ENCODE results near the gene LPIN1. TPM values are rescaled to one million over a fixed set of nuclear protein-coding genes. Genes with fewer than 3 reads are reported as not detected.

Gene LPIN1
- total RNA-seq, 1 experiment from 2014 or later: 4.4 TPM

- H2AFZ ChIP-seq (ENCODE audit: low read length): no peak overlapping the region
- H3K9ac ChIP-seq (ENCODE audit: extremely low read depth, insufficient read length, low read length): no peak overlapping the region
- H3K18ac ChIP-seq (ENCODE audit: insufficient read length, low read depth, low read length): no peak overlapping the region
- H2BK120ac ChIP-seq (ENCODE audit: low read depth, low read length, poor library complexity, severe bottlenecking): no peak overlapping the region
- WGBS (ENCODE audit: extremely low coverage, insufficient read length, low lambda C conversion rate): no CpG with 5 or more reads among the region's 5 CpGs
- no peaks in the 10 kb centered on the region for H3K27me3 ChIP-seq (ENCODE audit: insufficient read depth, low read length)
- H2BK12ac ChIP-seq (ENCODE audit: insufficient read length, low read depth, low read length): no peak overlapping the region
- no peaks in the 10 kb centered on the region for H3K79me2 ChIP-seq (ENCODE audit: insufficient read depth, low read length)
- H4K20me1 ChIP-seq (ENCODE audit: control insufficient read depth, insufficient read depth, insufficient read length): no peaks in the 10 kb centered on the region
- no peaks in the 10 kb centered on the region for H3K23me2 ChIP-seq (ENCODE audit: insufficient read length, low read depth, low read length, poor library complexity, severe bottlenecking)
- peaks cover 5 to 12% of the 10 kb centered on the region in 2 experiments; a peak in 3 of 4 replicates for H3K4me1 Mint-ChIP-seq
- no peak for TF ChIP-seq CTCF (conservative IDR thresholded peaks at IDR 0.05)
- H3K79me1 ChIP-seq (ENCODE audit: insufficient read depth, low read depth, low read length, poor library complexity, severe bottlenecking): no peaks in the 10 kb centered on the region
- DNase-seq: no peak
- H3K14ac ChIP-seq (ENCODE audit: insufficient read depth, low read length): no peak overlapping the region
- no peak overlapping the region for H4K91ac ChIP-seq (ENCODE audit: insufficient read length, low read depth, low read length)
- peaks cover 28 to 39% (median 38%) of the 10 kb centered on the region in 3 experiments for H3K36me3 Mint-ChIP-seq (ENCODE audit: insufficient read depth in 1 of 3, low read depth in 3 of 3)
- no peak overlapping the region for H3T11ph ChIP-seq (ENCODE audit: low read length)
- H3K4ac ChIP-seq (ENCODE audit: low read depth, low read length): no peak overlapping the region
- H3K9me3 Mint-ChIP-seq: peaks cover 0 to 2% of the 10 kb centered on the region in 2 experiments; a peak in 1 of 5 replicates
- H2BK15ac ChIP-seq (ENCODE audit: low read depth, low read length): no peak overlapping the region
- no peak overlapping the region; a peak in 1 of 7 replicates for H3K27ac Mint-ChIP-seq
- no peak overlapping the region for H3K4me3 Mint-ChIP-seq
- H2BK5ac ChIP-seq (ENCODE audit: insufficient read length, low read length): no peak overlapping the region
- H2BK20ac ChIP-seq (ENCODE audit: low read depth, low read length, poor library complexity, severe bottlenecking): no peak overlapping the region
- H3K9me3 ChIP-seq (ENCODE audit: control insufficient read depth, low read depth, low read length): no peaks in the 10 kb centered on the region
- H3K23ac ChIP-seq (ENCODE audit: insufficient read length, low read depth, low read length): no peak overlapping the region
- no peak overlapping the region for H3K56ac ChIP-seq (ENCODE audit: insufficient read length, low read depth, low read length)
- H3K27ac ChIP-seq (ENCODE audit: insufficient read length, low read depth, low read length): no peak overlapping the region
- no peak overlapping the region for H4K5ac ChIP-seq (ENCODE audit: insufficient read length, low read depth, low read length)
- H2AK5ac ChIP-seq (ENCODE audit: insufficient read length, low read length): no peak overlapping the region
- H4K8ac ChIP-seq (replicated peaks; ENCODE audit: insufficient read length, low read depth, low read length): no peak overlapping the region
- no peak overlapping the region for H3K4me2 ChIP-seq (ENCODE audit: insufficient read depth, insufficient read length, low read length)
- no peaks in the 10 kb centered on the region; the same call in 1 of the 2 replicates for H3K27me3 Mint-ChIP-seq (ENCODE audit: low read depth)
- no peaks in the 10 kb centered on the region for H3K4me1 ChIP-seq (ENCODE audit: insufficient read depth, low read length)
Measured at GRCh38 chr2:11766016-11766415, 19.6 kb downstream of the LPIN1 start.

Data from H9 (cell line).